Hepatocyte (in vitro differentiated cells): ENCODE measurements around the gene RNF7. TPM values are rescaled to one million over a fixed set of nuclear protein-coding genes. Genes with fewer than 3 reads are reported as not detected.

Experiments
- DNase-seq: peaks from one replicate; pipeline ENCODE4 v3.0.0-alpha.2; 2016; ENCODE audit warnings: low spot score
- H2AFZ ChIP-seq: fragments of 200-600 bp; sonication (generic); 2 replicates; pipeline ENCODE4 v1.6.0; 2016; ENCODE audit warnings: antibody characterized with exemption, mild to moderate bottlenecking
- H3K27ac ChIP-seq: fragments of 200-600 bp; sonication (generic); 2 replicates; pipeline ENCODE4 v1.5.1; 2016; ENCODE audit warnings: mild to moderate bottlenecking
- H3K27me3 ChIP-seq: fragments of 200-600 bp; sonication (generic); 2 replicates; pipeline ENCODE4 v1.6.1; 2016
- H3K36me3 ChIP-seq: fragments of 200-600 bp; sonication (generic); replicated peaks from 2 replicates; pipeline ENCODE4 v1.5.1; 2016; ENCODE audit warnings: low read depth; ENCODE audit not compliant: insufficient read depth
- H3K4me1 ChIP-seq: fragments of 200-600 bp; sonication (generic); 2 replicates; pipeline ENCODE4 v1.5.1; 2016; ENCODE audit warnings: mild to moderate bottlenecking, moderate library complexity; ENCODE audit not compliant: insufficient read depth
- H3K4me2 ChIP-seq: fragments of 200-600 bp; sonication (generic); 2 replicates; pipeline ENCODE4 v1.6.0; 2016
- H3K4me3 ChIP-seq: fragments of 200-600 bp; sonication (generic); 2 replicates; pipeline ENCODE4 v1.5.1; 2016; ENCODE audit warnings: mild to moderate bottlenecking
- H3K79me2 ChIP-seq: fragments of 200-600 bp; sonication (generic); 2 replicates; pipeline ENCODE4 v1.6.0; 2017; ENCODE audit warnings: mild to moderate bottlenecking
- H3K9me2 ChIP-seq: fragments of 200-600 bp; sonication (generic); replicated peaks from 2 replicates; pipeline ENCODE4 v1.6.0; 2017; ENCODE audit warnings: mild to moderate bottlenecking; ENCODE audit not compliant: insufficient read depth
- H3K9me3 ChIP-seq: fragments of 200-600 bp; sonication (generic); 2 replicates; pipeline ENCODE4 v1.5.1; 2016; ENCODE audit warnings: low read depth, mild to moderate bottlenecking
- H4K20me1 ChIP-seq: fragments of 200-600 bp; sonication (generic); 2 replicates; pipeline ENCODE4 v1.6.0; 2016; ENCODE audit warnings: mild to moderate bottlenecking; ENCODE audit not compliant: insufficient read depth, poor library complexity, severe bottlenecking
- CTCF ChIP-seq: fragments of 200-600 bp; sonication (generic); IDR thresholded peaks from 2 replicates; pipeline ENCODE4 v1.5.1; 2016; ENCODE audit warnings: antibody characterized with exemption, mild to moderate bottlenecking; ENCODE audit not compliant: poor library complexity
- EZH2 ChIP-seq: fragments of 200-600 bp; sonication (generic); IDR thresholded peaks from 2 replicates; pipeline ENCODE4 v1.6.1; 2016; ENCODE audit warnings: antibody characterized with exemption, mild to moderate bottlenecking, borderline replicate concordance
- EZH2phosphoT487 ChIP-seq: fragments of 200-600 bp; sonication (generic); IDR thresholded peaks from one replicate; pipeline ENCODE4 v1.6.1; 2018; ENCODE audit warnings: antibody characterized with exemption, mild to moderate bottlenecking, low read depth, moderate library complexity; ENCODE audit not compliant: unreplicated experiment, severe bottlenecking
- WGBS: methylation state at CpG from one replicate; pipeline ENCODE4 v1.1.6; 2016; ENCODE audit warnings: low lambda C conversion rate; ENCODE audit errors: missing lambda C conversion rate; 5-methylcytosine and 5-hydroxymethylcytosine counted together
- polyA plus RNA-seq: library from polyadenylated mRNA; unstranded; fragments of >200 nt; fragmentation: Nextera tagmentation; extraction: Ambion mirVana; gene quantifications from 2 replicates; pipeline ENCODE4 v1.2.1, GENCODE V29; 2016
- total RNA-seq: library from RNA; depleted of rRNA; stranded (reverse); fragments of >200 nt; gene quantifications from 2 replicates; pipeline ENCODE4 v1.2.3, GENCODE V29; 2014

The RNF7 gene
- total and polyA plus RNA-seq, 2 experiments from 2014 or later: 176 to 212 TPM

- 96% methylated on average over 4 of the region's 4 CpGs for WGBS
- Histone ChIP-seq H3K4me2 (no peak overlapping the region), H3K4me3 (no peak overlapping the region)
Observed at GRCh38 chr3:141708367-141708766, 29.7 kb upstream of the RNF7 start.

GRCh38 chr3:141709126-141709770 lies 28.9 kb upstream of the RNF7 start:
- 97% methylated on average over 7 of the region's 7 CpGs for WGBS
- no peak overlapping the region for H3K4me2 ChIP-seq
- H3K27me3 ChIP-seq: no peaks in the 10 kb centered on the region
- no peak for DNase-seq
- no peak overlapping the region for H3K27ac ChIP-seq
- H3K9me3 ChIP-seq: no peaks in the 10 kb centered on the region
- H3K4me3 ChIP-seq: no peak overlapping the region
- H3K4me1 ChIP-seq: no peaks in the 10 kb centered on the region
- H2AFZ ChIP-seq: no peak overlapping the region
- no peaks in the 10 kb centered on the region for H3K79me2 ChIP-seq
- H4K20me1 ChIP-seq: no peaks in the 10 kb centered on the region
- no peak for TF ChIP-seq EZH2
- TF ChIP-seq CTCF: no peak
- TF ChIP-seq EZH2phosphoT487: no peak
- no peaks in the 10 kb centered on the region for H3K9me2 ChIP-seq
- no peaks in the 10 kb centered on the region for H3K36me3 ChIP-seq

More at GRCh38 chr3:141708367-141708766, 29.7 kb upstream of the RNF7 start:
- no peaks in the 10 kb centered on the region for H3K36me3 ChIP-seq
- H3K9me2 ChIP-seq: no peaks in the 10 kb centered on the region
- TF ChIP-seq CTCF: no peak
- no peak for TF ChIP-seq EZH2
- no peak for TF ChIP-seq EZH2phosphoT487
- no peaks in the 10 kb centered on the region for H3K27me3 ChIP-seq
- H4K20me1 ChIP-seq: no peaks in the 10 kb centered on the region
- DNase-seq: no peak
- H3K4me1 ChIP-seq: no peaks in the 10 kb centered on the region
- no peaks in the 10 kb centered on the region for H3K79me2 ChIP-seq
- H3K9me3 ChIP-seq: no peaks in the 10 kb centered on the region
- no peak overlapping the region for H3K27ac ChIP-seq
- H2AFZ ChIP-seq: no peak overlapping the region

GRCh38 chr3:141710121-141710520 lies 28.0 kb upstream of the RNF7 start:
- H3K27ac ChIP-seq: no peak overlapping the region
- WGBS: 91% methylated on average over 6 of the region's 6 CpGs

More at GRCh38 chr3:141710121-141710520, 28.0 kb upstream of the RNF7 start:
- Histone ChIP-seq H4K20me1 (no peaks in the 10 kb centered on the region), H3K27me3 (no peaks in the 10 kb centered on the region), H3K9me3 (no peaks in the 10 kb centered on the region), H3K4me2 (no peak overlapping the region), H3K9me2 (no peaks in the 10 kb centered on the region), H2AFZ (no peak overlapping the region), H3K4me3 (no peak overlapping the region), H3K36me3 (no peaks in the 10 kb centered on the region), H3K4me1 (no peaks in the 10 kb centered on the region), H3K79me2 (no peaks in the 10 kb centered on the region)
- DNase-seq: no peak
- TF ChIP-seq EZH2 (no peak), EZH2phosphoT487 (no peak), CTCF (no peak)
